Measurements from ENCODE around the gene KCNJ1. TPM values are rescaled to one million over a fixed set of nuclear protein-coding genes. Genes with fewer than 3 reads are reported as not detected.
A peak's percentile ranks its signal among the peaks of the same experiment; 100 is the strongest.

KCNJ1 gene
- total RNA-seq, 2 donors from 2014 or later = not detected

- Histone ChIP-seq H3K4me1 (peaks cover 0 to 73% of the 10 kb centered on the region in 2 donors), H3K4me3 (no peak overlapping the region)
- TF ChIP-seq, protein P1, sequence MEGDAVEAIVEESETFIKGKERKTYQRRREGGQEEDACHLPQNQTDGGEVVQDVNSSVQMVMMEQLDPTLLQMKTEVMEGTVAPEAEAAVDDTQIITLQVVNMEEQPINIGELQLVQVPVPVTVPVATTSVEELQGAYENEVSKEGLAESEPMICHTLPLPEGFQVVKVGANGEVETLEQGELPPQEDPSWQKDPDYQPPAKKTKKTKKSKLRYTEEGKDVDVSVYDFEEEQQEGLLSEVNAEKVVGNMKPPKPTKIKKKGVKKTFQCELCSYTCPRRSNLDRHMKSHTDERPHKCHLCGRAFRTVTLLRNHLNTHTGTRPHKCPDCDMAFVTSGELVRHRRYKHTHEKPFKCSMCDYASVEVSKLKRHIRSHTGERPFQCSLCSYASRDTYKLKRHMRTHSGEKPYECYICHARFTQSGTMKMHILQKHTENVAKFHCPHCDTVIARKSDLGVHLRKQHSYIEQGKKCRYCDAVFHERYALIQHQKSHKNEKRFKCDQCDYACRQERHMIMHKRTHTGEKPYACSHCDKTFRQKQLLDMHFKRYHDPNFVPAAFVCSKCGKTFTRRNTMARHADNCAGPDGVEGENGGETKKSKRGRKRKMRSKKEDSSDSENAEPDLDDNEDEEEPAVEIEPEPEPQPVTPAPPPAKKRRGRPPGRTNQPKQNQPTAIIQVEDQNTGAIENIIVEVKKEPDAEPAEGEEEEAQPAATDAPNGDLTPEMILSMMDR (IDR thresholded peaks at IDR 0.05) = no peak
These were observed 27.6 kb upstream of the KCNJ1 start for GRCh38 chr11:128894685-128895084.

GRCh38 chr11:128894286-128894681 lies 27.2 kb upstream of the KCNJ1 start:
- H3K4me1 ChIP-seq = peaks cover 0 to 73% of the 10 kb centered on the region in 2 donors
- H3K27ac ChIP-seq = peak overlapping the region; percentile 74 to 89

More at GRCh38 chr11:128894685-128895084, 27.6 kb upstream of the KCNJ1 start:
- no peak for DNase-seq (ENCODE audit: low spot score)
- no peaks in the 10 kb centered on the region for H3K9me3 ChIP-seq
- peak overlapping the region; percentile 74 to 89 for H3K27ac ChIP-seq
- no peaks in the 10 kb centered on the region for H3K27me3 ChIP-seq
- H3K36me3 ChIP-seq = no peaks in the 10 kb centered on the region

GRCh38 chr11:128893578-128894285 lies 26.6 kb upstream of the KCNJ1 start:
- peak overlapping the region; percentile 74 to 89 for H3K27ac ChIP-seq
- no peak for DNase-seq (ENCODE audit: low spot score)

More at GRCh38 chr11:128894286-128894681, 27.2 kb upstream of the KCNJ1 start:
- Histone ChIP-seq H3K36me3 (no peaks in the 10 kb centered on the region), H3K27me3 (no peaks in the 10 kb centered on the region), H3K9me3 (no peaks in the 10 kb centered on the region), H3K4me3 (no peak overlapping the region)
- DNase-seq (ENCODE audit: low spot score) = no peak
- TF ChIP-seq, protein P1 (IDR thresholded peaks at IDR 0.05) = no peak

GRCh38 chr11:128892866-128893565 lies 25.9 kb upstream of the KCNJ1 start:
- peak overlapping the region; percentile 74 to 89 for H3K27ac ChIP-seq

More at GRCh38 chr11:128893578-128894285, 26.6 kb upstream of the KCNJ1 start:
- H3K4me1 ChIP-seq = peaks cover 0 to 73% of the 10 kb centered on the region in 2 donors
- no peaks in the 10 kb centered on the region for H3K9me3 ChIP-seq
- H3K27me3 ChIP-seq = no peaks in the 10 kb centered on the region
- TF ChIP-seq, protein P1 (IDR thresholded peaks at IDR 0.05) = no peak
- H3K36me3 ChIP-seq = no peaks in the 10 kb centered on the region
- H3K4me3 ChIP-seq = no peak overlapping the region

GRCh38 chr11:128891913-128892398 lies 24.9 kb upstream of the KCNJ1 start:
- no peaks in the 10 kb centered on the region for H3K27me3 ChIP-seq
- TF ChIP-seq, protein P1 (IDR thresholded peaks at IDR 0.05) = no peak
- H3K4me1 ChIP-seq = peaks cover 0 to 64% of the 10 kb centered on the region in 2 donors
- H3K27ac ChIP-seq = peak overlapping the region; percentile 74 to 89
- no peak for DNase-seq (ENCODE audit: low spot score)
- H3K4me3 ChIP-seq = peak overlapping the region; percentile 57 to 63
- no peaks in the 10 kb centered on the region for H3K9me3 ChIP-seq
- no peaks in the 10 kb centered on the region for H3K36me3 ChIP-seq

More at GRCh38 chr11:128892866-128893565, 25.9 kb upstream of the KCNJ1 start:
- Histone ChIP-seq H3K4me1 (peaks cover 0 to 73% of the 10 kb centered on the region in 2 donors), H3K27me3 (no peaks in the 10 kb centered on the region), H3K4me3 (no peak overlapping the region), H3K9me3 (no peaks in the 10 kb centered on the region), H3K36me3 (no peaks in the 10 kb centered on the region)
- TF ChIP-seq, protein P1 (IDR thresholded peaks at IDR 0.05) = no peak
- DNase-seq (ENCODE audit: low spot score) = no peak
